ENCODE data around the gene GPRC5D. TPM values are rescaled to one million over a fixed set of nuclear protein-coding genes. Genes with fewer than 3 reads are reported as not detected.

Gene GPRC5D
- total and polyA plus RNA-seq, 9 of the 15 experiments (the other 6 are each of a cell fraction or from before 2014, with no cell fraction given), result 1.0 to 1.1 TPM; not detected in 7

GRCh38 chr12:12927211-12928079 is 24.5 kb downstream of the GPRC5D start (continued):
- TF ChIP-seq ZNF695 (CRISPR knock-in tag; IDR thresholded peaks at IDR 0.05) (no peak), DMBX1 (CRISPR knock-in tag; IDR thresholded peaks at IDR 0.05; ENCODE audit: borderline replicate concordance) (no peak), PRPF4 (IDR thresholded peaks at IDR 0.05; ENCODE audit: insufficient read depth, low read depth, low read length, poor library complexity, severe bottlenecking) (no peak), TAF1 (IDR thresholded peaks at IDR 0.05; ENCODE audit: control insufficient read depth, extremely low read depth, insufficient read depth, low read length, severe bottlenecking) (peak; percentile 28), ZNF764 (CRISPR knock-in tag; IDR thresholded peaks at IDR 0.05; ENCODE audit: low read depth) (no peak), KDM2B (CRISPR knock-in tag; IDR thresholded peaks at IDR 0.05) (no peak), CXXC5 (CRISPR knock-in tag; IDR thresholded peaks at IDR 0.05) (peak; percentile 72), TFAM (CRISPR knock-in tag; conservative IDR thresholded peaks at IDR 0.05) (no peak), SUPT5H (IDR thresholded peaks at IDR 0.05) (peak; percentile 83), PHTF2 (CRISPR knock-in tag; IDR thresholded peaks at IDR 0.05) (no peak), ZBTB33 (CRISPR knock-in tag; IDR thresholded peaks at IDR 0.05) (0 out of 2 replicates have a peak, but pooled peaks have one; percentile 0), KDM5B (IDR thresholded peaks at IDR 0.05; ENCODE audit: insufficient replicate concordance, low read depth, low read length) (peak; percentile 66), ILF3 (IDR thresholded peaks at IDR 0.05; ENCODE audit: borderline replicate concordance) (no peak), HSF4 (CRISPR knock-in tag; IDR thresholded peaks at IDR 0.05; ENCODE audit: borderline replicate concordance) (no peak)
- TF ChIP-seq, protein P1, sequence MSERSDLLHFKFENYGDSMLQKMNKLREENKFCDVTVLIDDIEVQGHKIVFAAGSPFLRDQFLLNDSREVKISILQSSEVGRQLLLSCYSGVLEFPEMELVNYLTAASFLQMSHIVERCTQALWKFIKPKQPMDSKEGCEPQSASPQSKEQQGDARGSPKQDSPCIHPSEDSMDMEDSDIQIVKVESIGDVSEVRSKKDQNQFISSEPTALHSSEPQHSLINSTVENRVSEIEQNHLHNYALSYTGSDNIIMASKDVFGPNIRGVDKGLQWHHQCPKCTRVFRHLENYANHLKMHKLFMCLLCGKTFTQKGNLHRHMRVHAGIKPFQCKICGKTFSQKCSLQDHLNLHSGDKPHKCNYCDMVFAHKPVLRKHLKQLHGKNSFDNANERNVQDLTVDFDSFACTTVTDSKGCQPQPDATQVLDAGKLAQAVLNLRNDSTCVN (CRISPR knock-in tag; IDR thresholded peaks at IDR 0.05), result no peak
- TF ChIP-seq, protein P2, sequence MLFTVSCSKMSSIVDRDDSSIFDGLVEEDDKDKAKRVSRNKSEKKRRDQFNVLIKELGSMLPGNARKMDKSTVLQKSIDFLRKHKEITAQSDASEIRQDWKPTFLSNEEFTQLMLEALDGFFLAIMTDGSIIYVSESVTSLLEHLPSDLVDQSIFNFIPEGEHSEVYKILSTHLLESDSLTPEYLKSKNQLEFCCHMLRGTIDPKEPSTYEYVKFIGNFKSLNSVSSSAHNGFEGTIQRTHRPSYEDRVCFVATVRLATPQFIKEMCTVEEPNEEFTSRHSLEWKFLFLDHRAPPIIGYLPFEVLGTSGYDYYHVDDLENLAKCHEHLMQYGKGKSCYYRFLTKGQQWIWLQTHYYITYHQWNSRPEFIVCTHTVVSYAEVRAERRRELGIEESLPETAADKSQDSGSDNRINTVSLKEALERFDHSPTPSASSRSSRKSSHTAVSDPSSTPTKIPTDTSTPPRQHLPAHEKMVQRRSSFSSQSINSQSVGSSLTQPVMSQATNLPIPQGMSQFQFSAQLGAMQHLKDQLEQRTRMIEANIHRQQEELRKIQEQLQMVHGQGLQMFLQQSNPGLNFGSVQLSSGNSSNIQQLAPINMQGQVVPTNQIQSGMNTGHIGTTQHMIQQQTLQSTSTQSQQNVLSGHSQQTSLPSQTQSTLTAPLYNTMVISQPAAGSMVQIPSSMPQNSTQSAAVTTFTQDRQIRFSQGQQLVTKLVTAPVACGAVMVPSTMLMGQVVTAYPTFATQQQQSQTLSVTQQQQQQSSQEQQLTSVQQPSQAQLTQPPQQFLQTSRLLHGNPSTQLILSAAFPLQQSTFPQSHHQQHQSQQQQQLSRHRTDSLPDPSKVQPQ (CRISPR knock-in tag; IDR thresholded peaks at IDR 0.05; ENCODE audit: borderline replicate concordance), result no peak
- TF ChIP-seq, protein P3, sequence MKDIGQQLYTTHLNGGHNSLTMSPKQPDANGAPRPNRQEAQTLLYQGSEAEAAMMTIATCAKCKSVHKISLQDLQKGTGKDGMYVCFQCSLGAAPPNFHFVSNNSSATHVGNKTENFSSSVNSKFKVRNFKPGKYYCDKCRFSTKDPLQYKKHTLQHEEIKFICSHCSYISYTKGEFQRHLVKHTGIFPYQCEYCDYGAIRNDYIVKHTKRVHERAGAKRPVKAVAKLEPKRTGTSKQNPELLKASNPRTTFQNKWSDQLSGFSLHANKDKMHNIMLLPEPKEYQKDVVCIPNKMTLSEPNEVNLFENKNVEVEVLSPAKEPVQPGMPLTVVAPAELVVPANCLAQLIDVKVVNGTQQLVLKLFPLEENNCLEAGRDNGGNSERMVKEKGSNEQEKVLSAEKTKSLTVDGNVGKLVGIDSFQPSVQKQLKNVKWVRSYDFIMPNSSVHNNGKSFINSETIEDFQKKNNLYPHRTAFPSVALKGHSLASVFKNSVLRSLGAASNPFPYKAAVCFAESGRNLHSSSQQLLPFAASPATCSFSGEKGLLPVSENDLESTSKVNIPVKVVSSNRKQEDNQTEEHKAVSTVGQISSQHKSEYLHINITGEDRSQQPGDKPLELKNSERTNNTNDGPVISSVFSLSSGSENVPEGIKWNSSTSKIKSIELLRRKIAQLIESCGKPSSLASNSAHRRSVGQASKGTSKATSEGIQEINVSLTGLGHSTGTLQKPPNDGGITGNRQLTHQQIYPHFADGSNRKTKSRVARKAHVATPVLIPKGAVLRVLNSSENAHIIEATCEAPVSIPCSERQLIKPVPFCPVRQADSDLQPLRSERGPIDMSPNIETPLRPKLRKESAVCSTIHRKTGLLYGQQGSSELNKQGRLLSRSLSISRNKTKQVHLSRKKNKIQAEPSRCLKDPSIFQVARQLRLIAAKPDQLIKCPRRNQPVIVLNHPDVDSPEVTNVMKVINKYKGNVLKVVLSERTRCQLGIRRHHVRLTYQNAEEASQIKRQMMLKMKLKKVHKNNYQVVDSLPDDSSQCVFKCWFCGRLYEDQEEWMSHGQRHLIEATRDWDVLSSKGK (CRISPR knock-in tag; IDR thresholded peaks at IDR 0.05), result no peak
